Choroid plexus epithelial cell (primary cell): Measurements from ENCODE around the gene NTNG1.

Experiments
- DNase-seq: peaks from one replicate; pipeline ENCODE4 v3.0.0-alpha.2; 2010; ENCODE audit warnings: low read depth
- H3K4me3 ChIP-seq: 2 replicates; pipeline ENCODE4 v1.5.1; 2011; ENCODE audit warnings: low read depth, mild to moderate bottlenecking, control low read depth, low read length, moderate library complexity
- CTCF ChIP-seq: conservative IDR thresholded peaks from 2 replicates; pipeline ENCODE4 v1.5.1; 2011; ENCODE audit warnings: low read depth, mild to moderate bottlenecking, control low read depth, inconsistent platforms, low read length, moderate library complexity

Gene NTNG1

GRCh38 chr1:107188160-107188559 is 47.3 kb downstream of the NTNG1 start:
- no peak for DNase-seq
- H3K4me3 ChIP-seq, result no peak overlapping the region
- no peak for TF ChIP-seq CTCF

- TF ChIP-seq CTCF, result no peak
- no peak for DNase-seq
- H3K4me3 ChIP-seq, result no peak overlapping the region
Observed at GRCh38 chr1:107194380-107194779, 53.5 kb downstream of the NTNG1 start.

DNA sequence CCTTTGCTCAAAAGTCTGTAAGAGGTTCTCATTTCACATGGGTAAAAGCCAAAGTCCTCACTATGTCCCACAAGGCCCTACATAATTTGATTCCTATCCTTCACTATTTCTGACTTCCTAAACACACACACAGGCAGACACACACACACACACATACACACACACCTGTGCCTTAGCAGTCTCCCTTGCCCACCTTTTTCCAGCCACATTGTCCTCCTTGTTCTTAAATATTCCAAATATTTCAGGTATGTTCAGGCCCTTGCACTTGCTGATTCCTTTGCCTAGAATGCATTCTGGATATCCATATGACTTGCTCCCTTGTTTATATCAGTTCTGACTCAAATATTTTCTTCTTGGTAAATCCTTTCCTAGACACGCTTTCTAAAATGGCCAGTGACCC is 54.6 kb downstream of the NTNG1 start:
- TF ChIP-seq CTCF, result no peak
- no peak overlapping the region for H3K4me3 ChIP-seq
- no peak for DNase-seq

- DNase-seq, result peak; percentile 7
- TF ChIP-seq CTCF, result no peak
- H3K4me3 ChIP-seq, result no peak overlapping the region
Observed at GRCh38 chr1:107196973-107197562, 56.2 kb downstream of the NTNG1 start.

GRCh38 chr1:107198561-107198960 is 57.7 kb downstream of the NTNG1 start:
- H3K4me3 ChIP-seq, result no peak overlapping the region
- no peak for DNase-seq
- no peak for TF ChIP-seq CTCF

GRCh38 chr1:107200631-107201030 is 59.8 kb downstream of the NTNG1 start:
- no peak for DNase-seq
- TF ChIP-seq CTCF, result no peak
- H3K4me3 ChIP-seq, result no peak overlapping the region

DNA sequence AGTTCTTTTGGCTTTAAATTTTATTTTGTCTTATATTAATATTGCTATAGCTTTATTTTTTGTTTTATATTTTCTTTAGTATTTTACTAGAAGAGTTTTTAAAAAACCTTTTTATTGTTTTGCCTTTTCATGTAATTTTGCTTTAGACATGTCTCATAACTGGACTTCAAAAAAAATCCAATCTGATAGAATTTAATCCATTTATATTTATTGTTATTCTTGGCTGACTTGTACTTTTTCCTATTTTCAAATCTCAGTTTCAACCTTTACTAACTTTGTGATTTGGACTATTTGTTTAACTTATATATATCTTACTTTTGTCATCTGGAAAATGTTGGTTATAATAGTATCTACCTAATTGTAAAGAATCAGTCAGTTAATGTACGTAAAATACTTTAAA is 61.2 kb downstream of the NTNG1 start:
- no peak overlapping the region for H3K4me3 ChIP-seq
- no peak for TF ChIP-seq CTCF
- DNase-seq, result no peak
